ENCODE measurements around the gene MAFG. TPM values are rescaled to one million over a fixed set of nuclear protein-coding genes. Genes with fewer than 3 reads are reported as not detected.
A peak's percentile ranks its signal among the peaks of the same experiment; 100 is the strongest.

MAFG gene
- total and polyA plus RNA-seq, 2 experiments from 2014 or later, result 21.3 to 28.5 TPM

DNA sequence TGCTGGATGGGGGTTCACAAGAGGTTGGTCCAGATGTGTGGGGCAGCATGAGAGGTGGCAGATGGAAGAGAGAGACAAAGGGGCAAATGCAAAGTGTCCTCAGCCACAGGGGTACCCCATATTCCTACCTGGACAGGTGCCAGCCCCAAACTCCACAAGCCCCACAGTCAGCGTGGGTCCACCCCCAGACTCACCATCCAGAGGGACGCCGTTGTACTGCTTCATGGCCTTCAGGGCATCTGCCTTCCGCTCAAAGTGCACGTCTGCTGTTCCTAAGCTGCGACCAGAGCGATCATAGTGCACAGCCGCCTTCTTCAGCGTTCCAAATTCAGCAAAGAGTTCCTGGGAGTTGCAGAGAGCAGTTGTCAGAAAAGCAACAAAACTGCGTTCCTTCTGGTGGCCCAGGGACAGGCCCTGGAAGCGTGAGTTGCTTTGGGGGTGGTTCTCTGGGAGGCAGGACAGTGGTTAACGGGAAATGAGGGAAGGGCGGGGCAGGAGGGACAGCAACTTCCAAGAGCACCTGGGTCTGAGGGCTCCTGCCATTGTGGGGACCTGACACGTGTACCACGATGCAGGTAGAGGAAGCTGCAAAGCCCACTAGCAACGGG, 38.4 kb downstream of the MAFG start:
- Histone ChIP-seq H3K9me3 (ENCODE audit: low read depth) (no peaks in the 10 kb centered on the region), H3K27me3 (no peaks in the 10 kb centered on the region), H3K4me2 (no peak overlapping the region), H3K79me2 (peaks cover 55% of the 10 kb centered on the region), H4K20me1 (ENCODE audit: insufficient read depth, poor library complexity, severe bottlenecking) (no peaks in the 10 kb centered on the region), H3K4me3 (no peak overlapping the region), H3K9me2 (replicated peaks; ENCODE audit: insufficient read depth) (no peaks in the 10 kb centered on the region), H3K27ac (no peak overlapping the region), H3K4me1 (ENCODE audit: insufficient read depth) (peaks cover 6% of the 10 kb centered on the region), H3K36me3 (replicated peaks; ENCODE audit: insufficient read depth, low read depth) (no peaks in the 10 kb centered on the region), H2AFZ (no peak overlapping the region)
- TF ChIP-seq EZH2 (IDR thresholded peaks at IDR 0.05; ENCODE audit: borderline replicate concordance) (no peak), EZH2phosphoT487 (IDR thresholded peaks at IDR 0.05; ENCODE audit: low read depth, severe bottlenecking, unreplicated experiment) (no peak)
- TF ChIP-seq, protein P1, sequence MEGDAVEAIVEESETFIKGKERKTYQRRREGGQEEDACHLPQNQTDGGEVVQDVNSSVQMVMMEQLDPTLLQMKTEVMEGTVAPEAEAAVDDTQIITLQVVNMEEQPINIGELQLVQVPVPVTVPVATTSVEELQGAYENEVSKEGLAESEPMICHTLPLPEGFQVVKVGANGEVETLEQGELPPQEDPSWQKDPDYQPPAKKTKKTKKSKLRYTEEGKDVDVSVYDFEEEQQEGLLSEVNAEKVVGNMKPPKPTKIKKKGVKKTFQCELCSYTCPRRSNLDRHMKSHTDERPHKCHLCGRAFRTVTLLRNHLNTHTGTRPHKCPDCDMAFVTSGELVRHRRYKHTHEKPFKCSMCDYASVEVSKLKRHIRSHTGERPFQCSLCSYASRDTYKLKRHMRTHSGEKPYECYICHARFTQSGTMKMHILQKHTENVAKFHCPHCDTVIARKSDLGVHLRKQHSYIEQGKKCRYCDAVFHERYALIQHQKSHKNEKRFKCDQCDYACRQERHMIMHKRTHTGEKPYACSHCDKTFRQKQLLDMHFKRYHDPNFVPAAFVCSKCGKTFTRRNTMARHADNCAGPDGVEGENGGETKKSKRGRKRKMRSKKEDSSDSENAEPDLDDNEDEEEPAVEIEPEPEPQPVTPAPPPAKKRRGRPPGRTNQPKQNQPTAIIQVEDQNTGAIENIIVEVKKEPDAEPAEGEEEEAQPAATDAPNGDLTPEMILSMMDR (IDR thresholded peaks at IDR 0.05; ENCODE audit: poor library complexity), result no peak
- WGBS (ENCODE audit: low lambda C conversion rate, missing lambda C conversion rate), result 95% methylated on average over 16 of the region's 16 CpGs
- DNase-seq (ENCODE audit: low spot score), result peak; percentile 4

- no peak for TF ChIP-seq EZH2phosphoT487 (IDR thresholded peaks at IDR 0.05; ENCODE audit: low read depth, severe bottlenecking, unreplicated experiment)
- TF ChIP-seq, protein P1 (IDR thresholded peaks at IDR 0.05; ENCODE audit: poor library complexity), result no peak
- TF ChIP-seq EZH2 (IDR thresholded peaks at IDR 0.05; ENCODE audit: borderline replicate concordance), result no peak
- H3K27me3 ChIP-seq, result no peaks in the 10 kb centered on the region
- WGBS (ENCODE audit: low lambda C conversion rate, missing lambda C conversion rate), result 97% methylated on average over 41 of the region's 44 CpGs
- no peaks in the 10 kb centered on the region for H4K20me1 ChIP-seq (ENCODE audit: insufficient read depth, poor library complexity, severe bottlenecking)
- no peak overlapping the region for H3K4me2 ChIP-seq
- no peak overlapping the region for H3K4me3 ChIP-seq
- no peak overlapping the region for H2AFZ ChIP-seq
- H3K79me2 ChIP-seq, result peaks cover 53% of the 10 kb centered on the region
- no peaks in the 10 kb centered on the region for H3K36me3 ChIP-seq (replicated peaks; ENCODE audit: insufficient read depth, low read depth)
- no peaks in the 10 kb centered on the region for H3K9me2 ChIP-seq (replicated peaks; ENCODE audit: insufficient read depth)
- peaks cover 6% of the 10 kb centered on the region for H3K4me1 ChIP-seq (ENCODE audit: insufficient read depth)
- no peak overlapping the region for H3K27ac ChIP-seq
- no peaks in the 10 kb centered on the region for H3K9me3 ChIP-seq (ENCODE audit: low read depth)
- DNase-seq (ENCODE audit: low spot score), result no peak
Observed at GRCh38 chr17:81888105-81888987, 39.2 kb downstream of the MAFG start.

DNA sequence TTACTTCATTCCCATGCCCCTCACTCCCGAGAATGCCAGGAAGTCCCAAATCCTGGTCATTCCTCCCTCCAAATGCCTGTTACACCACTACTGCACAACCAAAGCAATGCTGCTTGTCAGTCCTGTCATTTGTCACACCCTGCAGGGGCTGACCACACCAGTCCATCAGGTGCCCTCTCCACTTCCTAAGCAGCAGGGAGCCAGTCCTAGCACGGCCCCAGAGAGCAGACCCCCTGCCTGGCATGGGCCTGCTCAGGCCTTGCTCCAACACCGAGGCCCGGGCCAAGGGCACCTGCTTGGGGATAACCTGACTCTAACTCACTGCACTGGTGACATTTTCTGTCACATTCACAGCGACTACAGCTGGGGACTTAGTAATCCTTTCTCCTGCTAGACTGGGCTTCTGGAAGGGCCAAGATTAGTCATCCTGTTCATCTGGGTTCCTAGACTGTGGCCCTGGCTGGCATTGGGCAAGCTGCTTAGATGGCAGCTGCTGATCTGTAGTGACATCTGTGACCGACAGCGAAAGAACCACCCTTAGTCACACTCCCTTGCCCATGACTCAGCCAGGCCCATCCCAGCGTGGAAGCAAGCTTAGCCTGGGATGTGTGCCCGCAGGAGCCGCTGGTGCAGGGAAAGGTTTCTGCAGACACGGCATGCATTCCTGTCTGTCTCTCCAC, 41.5 kb downstream of the MAFG start:
- TF ChIP-seq EZH2 (IDR thresholded peaks at IDR 0.05; ENCODE audit: borderline replicate concordance) (no peak), EZH2phosphoT487 (IDR thresholded peaks at IDR 0.05; ENCODE audit: low read depth, severe bottlenecking, unreplicated experiment) (no peak)
- TF ChIP-seq, protein P1 (IDR thresholded peaks at IDR 0.05; ENCODE audit: poor library complexity), result no peak
- WGBS (ENCODE audit: low lambda C conversion rate, missing lambda C conversion rate), result 94% methylated on average over 11 of the region's 11 CpGs
- DNase-seq (ENCODE audit: low spot score), result no peak
- no peak overlapping the region for H3K27ac ChIP-seq
- H3K4me2 ChIP-seq, result no peak overlapping the region
- H3K36me3 ChIP-seq (replicated peaks; ENCODE audit: insufficient read depth, low read depth), result no peaks in the 10 kb centered on the region
- H3K4me3 ChIP-seq, result no peak overlapping the region
- H3K4me1 ChIP-seq (ENCODE audit: insufficient read depth), result peaks cover 6% of the 10 kb centered on the region
- peaks cover 39% of the 10 kb centered on the region for H3K79me2 ChIP-seq
- no peaks in the 10 kb centered on the region for H3K9me3 ChIP-seq (ENCODE audit: low read depth)
- H2AFZ ChIP-seq, result no peak overlapping the region
- no peaks in the 10 kb centered on the region for H4K20me1 ChIP-seq (ENCODE audit: insufficient read depth, poor library complexity, severe bottlenecking)
- no peaks in the 10 kb centered on the region for H3K9me2 ChIP-seq (replicated peaks; ENCODE audit: insufficient read depth)
- no peaks in the 10 kb centered on the region for H3K27me3 ChIP-seq

All from hepatocyte (in vitro differentiated cells).